GM19328 (cell line): ENCODE measurements around the gene ADCY3.
"Not testable (repeated sequence)": the region's sequence is repeated elsewhere in the genome, so short reads cannot be mapped to it uniquely, and the experiment has no call there.

Source experiments
- ATAC-seq: cut with Tn5 transposase; IDR thresholded peaks from one replicate; pipeline ENCODE4 v1.9.1; 2021; ENCODE audit warnings: mild to moderate bottlenecking, moderate library complexity; ENCODE audit not compliant: unreplicated experiment

Gene ADCY3

DNA sequence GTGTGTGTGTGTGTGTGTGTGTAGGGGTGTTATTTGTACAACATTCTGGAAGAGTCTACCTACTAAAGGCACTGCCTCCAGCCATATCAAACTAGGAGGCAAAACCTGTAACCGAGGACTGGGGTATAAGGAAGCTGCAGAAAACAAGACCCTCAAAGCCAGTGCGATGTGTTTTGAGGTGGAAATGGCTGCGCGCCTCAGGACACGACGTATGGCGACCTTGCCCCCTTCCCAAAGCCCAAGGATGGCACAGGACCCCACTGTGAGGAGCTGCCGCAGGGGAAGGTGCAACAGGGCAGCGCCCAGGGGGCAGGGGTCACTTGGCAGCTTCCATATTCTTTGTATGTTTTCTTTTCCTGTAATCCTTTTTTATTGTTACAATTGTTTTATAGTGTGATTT is 67.0 kb downstream of the ADCY3 start:
- no peak for ATAC-seq

DNA sequence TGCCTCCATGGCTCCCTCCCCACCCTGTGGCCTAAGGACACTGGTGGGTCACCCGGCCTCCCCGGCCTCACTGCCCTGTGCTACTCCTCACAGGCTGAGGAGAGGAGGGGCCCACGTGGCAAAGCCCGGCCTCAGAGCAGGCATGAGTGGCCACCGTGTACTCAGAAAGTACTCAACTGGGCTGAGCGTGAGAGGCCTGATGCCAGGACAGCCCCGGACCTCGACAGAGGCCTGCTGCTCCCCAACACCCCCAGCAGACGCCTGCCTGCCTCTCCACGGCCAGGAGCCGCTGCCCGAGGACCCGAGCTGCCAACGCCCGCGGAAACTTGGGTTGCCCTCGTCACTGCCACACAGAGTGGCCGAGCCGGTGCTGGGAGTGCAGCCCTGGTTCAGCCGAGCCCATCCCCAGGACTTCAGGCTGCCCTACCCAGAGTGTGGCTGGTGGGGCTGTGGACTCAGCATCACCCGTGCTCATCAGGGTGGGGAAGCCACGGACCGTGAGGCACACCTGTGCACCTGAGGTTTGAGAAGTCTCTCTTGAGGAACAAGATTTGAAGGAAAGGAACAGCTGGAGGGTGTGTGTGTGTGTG is 67.5 kb downstream of the ADCY3 start:
- ATAC-seq: no peak

DNA sequence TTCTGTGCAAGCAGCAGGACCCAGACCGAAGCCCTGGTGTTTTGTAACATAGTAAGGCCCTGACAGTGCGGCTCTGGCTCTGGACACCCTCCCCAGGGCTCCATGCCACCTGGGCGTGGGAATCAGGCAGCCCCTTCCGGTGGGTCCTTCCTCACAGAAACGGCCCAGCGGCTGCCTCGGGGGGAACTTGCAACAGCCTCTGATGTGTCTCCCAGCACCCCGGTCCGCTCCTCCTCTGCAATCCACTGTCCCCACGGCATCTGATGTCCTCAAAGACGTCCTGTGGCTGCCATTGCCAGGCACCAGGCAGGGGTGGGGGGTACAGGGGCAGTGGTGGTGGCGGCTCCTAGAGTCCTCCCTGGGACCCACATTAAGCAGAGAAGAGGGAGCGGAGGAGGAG is 68.0 kb downstream of the ADCY3 start:
- ATAC-seq: no peak

DNA sequence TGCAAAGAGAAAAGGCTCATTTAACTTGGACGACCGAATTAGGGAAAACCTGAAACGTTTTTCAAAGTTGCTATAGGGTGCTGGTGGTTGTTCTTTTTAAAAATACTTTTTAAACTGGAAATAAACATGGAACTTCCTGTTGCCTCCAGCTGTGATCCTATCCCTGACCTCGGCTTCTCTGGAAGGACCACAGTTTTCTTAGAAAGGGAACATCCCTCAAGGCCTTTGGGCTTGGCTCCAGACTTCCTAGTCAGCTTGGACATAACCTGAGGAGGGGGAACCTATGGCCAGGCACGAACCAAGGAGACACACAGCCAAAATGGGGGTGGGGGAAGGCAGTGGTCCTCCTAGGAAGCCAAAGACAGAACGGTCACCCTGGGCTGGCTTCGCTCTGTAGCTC is 69.1 kb downstream of the ADCY3 start:
- ATAC-seq: no peak

DNA sequence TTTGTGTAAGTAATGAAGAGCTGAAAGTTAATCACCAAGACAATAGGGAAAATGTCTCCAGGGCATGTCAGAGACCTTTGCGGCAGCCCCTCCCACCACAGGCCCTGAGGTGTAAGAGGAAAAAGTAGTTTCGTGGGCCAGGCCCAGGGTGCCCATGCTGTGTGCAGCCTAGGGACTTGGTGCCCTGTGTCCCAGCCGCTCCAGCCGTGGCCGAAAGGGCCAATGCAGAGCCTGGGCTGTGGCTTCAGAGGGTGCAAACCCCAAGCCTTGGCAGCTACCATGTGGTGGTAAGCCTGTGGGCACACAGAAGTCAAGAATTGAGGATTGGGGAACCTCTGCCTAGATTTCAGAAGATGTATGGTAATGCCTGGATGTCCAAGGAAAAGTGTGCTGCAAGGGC is 74.3 kb downstream of the ADCY3 start:
- no peak for ATAC-seq

DNA sequence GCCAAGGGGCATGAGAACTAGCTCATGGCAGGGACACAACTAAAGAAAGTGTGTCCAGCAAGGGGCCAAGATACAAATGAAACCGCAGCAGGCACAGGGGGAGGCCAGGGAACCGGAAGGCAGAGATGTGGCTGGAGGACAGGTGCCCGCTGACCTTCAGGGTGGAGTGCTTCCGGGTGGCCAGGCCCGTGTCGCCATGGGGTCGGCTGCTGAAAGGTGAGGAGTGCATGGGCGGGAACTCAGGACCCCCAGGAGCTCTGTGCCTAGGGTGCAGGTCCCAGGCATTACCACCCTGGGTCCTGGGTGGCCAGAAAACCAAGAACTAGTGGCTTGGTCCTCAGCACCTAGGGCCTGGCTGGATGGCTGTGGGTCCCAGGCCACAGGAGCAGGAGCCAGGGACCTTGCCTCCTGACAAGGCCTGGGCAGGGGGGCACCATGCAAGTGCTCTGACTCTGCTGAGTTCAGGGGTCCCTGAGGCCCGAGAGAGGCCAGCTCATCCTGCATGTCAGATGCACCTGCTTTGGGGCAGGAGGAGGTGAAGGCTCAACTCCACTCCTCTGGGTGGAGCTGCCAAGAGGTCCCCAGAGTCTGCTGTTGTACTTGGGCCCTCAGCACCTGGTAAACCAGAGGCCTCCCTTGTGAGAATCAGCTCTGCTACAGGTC is 75.9 kb downstream of the ADCY3 start:
- no peak for ATAC-seq

DNA sequence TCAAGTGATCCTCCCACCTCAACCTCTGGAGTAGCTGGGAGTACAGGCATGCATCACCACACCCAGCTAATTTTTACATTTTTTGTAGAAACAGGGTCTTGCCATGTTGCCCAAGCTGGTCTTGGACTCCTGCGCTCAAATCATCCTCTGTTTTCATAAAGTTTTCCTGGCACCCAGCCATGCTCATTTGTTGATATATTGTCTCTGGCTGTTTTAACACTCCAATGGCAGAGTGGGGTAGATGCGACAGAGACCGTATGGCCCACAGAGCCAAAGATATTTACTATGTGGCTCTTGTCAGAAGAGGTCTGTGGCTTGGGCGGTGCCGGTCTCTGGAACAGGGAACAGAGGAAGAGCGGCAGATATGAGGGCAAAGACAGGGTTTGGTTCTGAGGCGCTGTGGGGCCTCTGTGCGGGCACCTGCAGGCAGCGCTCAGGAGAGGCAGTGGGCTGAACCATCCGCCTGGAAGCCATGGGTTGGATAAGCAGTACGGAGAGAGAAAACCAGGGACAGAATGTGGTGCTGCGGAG is 76.6 kb downstream of the ADCY3 start:
- no peak for ATAC-seq

DNA sequence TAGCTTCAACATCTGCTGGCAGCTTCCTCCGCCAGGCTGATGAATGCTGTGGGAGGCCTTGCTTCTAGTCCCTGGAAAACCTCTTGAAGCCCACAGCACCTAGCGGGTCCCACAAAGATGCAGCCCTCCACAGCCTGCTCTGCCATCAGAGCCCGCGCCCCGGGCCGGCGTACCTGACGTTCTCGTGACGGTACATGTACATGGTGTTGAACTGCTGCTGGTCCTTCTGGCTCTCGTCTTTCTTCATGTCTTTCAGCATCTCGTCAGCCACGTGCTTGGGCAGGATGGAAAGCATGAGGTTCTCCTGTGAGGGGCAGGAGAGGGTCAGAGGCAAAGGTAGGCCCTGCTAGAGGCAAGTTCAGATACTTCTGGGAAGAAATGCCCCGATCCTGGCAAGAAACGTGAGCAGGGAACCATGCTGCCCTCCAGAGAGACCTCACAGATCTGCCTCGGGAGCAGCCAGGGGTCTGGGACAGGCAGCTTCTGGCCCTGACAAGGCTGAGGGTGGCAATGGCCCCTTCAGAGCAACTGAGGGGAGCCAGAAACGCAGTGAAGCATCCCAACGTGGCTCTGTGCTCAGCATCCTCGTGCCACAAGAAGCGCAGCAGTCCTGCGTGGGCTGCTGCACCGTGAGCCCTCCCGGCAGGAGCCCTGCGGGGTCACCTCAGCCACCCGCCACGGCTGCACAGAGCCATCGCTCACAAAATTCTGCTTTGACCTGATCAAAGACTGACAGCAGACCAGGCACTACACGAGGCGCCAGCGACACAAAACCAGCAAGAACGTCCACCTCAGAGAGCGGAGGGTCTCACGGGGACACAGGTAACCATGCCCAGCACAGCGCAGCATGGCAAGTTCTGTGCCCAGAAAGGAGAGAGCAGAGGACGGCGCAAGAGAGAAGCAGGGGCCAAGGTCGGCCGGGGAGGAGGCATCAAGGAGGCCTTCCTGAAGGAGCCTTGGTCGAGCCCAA is 77.7 kb downstream of the ADCY3 start:
- no peak for ATAC-seq

DNA sequence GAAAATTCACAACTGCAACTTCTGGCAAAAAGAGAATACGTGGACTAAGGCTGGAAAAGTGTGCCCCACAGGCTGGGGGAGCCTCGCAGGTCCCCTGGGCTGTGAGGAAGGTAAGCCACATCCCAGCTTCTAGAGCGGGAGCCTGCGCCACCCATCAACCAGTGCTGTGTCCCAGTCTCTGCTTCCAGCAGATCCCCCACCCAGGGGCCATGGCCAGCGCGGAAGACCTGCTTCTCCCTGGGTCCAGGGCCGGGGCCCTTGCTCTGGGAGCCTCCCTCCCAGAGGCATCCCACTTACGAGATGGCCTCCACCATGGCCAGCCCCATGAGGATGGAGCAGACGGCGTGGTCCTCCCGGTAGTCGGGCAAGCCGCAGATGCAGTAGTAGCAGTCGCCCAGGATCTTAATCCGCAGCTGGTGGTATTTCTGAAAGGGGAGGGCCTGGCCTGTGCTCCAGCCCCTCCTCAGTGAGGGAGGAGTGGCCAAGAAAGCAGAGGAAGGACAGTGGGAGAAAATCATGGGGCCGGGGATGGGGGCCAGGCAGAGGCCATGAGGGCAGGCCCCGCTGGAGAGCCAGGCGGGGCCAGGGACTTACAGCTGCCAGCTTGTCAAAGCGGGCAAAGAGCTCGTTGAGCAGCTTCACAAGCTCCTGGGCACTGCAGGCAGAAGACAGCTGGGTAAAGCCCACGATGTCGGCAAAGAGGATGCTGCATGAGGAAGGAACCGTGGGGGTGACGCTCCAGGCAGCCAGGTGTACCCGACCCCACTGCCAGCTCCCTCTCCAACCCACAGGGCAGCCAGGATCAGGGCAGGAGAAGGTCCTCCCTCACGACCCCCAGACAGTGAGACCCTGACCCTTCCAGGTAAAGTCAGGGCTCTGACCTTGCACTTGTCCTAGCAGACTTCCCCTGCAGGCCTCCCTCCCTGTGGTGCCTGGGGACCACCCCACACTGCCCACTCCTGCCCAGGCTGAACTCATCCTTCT is 78.8 kb downstream of the ADCY3 start:
- no peak for ATAC-seq

DNA sequence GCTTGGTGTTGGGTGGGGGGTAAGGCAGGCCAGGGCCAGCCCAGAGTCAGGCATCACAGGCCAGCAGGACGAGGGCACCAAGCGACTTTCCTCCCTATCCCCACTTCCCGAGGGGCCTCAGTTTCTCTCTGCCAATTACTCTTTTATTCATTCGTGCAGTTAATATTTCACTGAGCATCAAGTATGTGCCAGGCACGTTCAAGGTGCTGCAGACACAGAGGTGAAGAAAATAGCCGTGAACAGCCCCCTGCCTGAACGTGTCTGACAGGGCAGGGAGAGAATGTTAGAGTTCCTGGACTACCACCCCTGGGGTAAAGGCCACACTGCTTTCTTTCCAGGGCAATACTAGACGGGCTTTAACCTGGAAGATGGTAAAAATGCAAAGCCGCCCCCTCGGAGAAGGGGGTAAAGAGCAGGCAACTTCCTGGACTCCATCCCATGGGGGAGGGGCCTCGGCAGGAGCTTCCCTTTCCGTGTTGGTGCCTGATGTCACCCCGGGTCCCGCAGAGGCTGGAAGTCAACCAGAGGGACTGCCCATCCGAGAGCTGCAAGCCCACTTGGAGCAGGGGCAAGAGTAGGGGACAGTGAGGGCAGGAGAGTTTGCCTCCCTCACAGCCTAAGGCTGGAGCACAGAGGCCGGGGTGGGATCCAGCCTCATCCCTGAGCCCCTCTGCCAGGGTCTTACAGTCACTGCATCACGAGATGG is 79.7 kb downstream of the ADCY3 start:
- ATAC-seq: no peak

DNA sequence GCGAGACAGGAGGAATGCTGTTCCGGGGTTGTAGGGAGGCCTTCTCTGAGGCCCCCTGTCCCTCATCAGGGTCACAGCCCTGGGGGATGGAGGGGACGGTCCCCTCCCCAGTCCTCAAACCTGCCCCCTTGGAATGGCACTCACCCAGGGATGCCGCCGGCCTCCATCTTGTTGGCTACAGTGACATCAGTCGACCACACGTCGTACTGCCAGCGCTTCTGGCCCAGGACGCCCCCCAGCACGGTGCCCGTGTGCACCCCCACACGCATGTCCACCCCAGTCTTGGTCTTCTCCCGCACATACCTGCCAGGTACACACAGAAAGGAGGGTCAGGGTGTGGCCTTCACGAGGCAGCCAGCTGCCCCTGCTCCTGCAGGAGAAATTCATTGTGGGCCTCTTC is 80.3 kb downstream of the ADCY3 start:
- ATAC-seq: no peak

DNA sequence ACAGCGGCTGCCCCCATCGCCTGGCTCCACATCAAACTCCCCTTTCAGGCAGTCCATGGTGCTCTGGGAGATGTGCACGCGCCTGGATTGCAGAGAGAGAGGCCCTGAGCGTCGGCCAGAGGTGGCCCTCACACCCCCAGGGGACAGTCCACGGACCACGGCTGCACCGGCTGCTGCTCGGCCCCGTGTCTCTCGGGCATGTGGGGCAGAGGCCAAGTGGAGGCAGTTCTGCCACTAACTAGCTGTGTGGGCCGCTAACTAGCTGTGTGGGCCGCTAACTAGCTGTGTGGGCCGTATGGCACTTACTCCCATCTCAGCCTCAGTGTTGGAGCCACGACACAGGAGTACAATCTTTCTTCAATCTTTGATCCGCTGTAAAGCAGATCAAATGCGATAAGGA is 81.5 kb downstream of the ADCY3 start:
- no peak for ATAC-seq

DNA sequence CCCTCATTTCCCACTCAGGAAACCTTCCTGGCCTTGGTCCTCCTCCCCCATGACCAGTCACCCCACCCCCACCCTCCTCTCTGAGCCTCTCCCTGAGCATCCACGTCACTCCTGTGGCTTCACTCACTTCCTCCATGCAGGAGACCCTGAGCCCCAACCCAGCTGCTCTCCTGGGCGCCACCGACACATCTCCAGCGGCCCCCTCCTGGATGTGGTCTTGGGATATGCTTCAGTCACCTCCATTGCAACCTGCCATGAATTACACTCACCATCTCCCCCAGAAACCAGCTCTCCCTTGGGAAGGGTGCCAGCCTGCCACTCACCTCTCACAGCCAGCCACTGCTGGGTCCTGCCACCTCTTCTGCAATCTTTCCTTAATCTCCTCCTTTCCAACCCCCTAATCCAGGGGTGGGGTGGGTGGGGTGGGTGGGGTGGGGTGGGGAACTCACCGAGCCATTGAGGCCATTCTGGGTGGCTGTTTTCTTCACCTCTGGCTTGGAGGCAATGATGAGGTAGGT is 82.0 kb downstream of the ADCY3 start:
- no peak for ATAC-seq

DNA sequence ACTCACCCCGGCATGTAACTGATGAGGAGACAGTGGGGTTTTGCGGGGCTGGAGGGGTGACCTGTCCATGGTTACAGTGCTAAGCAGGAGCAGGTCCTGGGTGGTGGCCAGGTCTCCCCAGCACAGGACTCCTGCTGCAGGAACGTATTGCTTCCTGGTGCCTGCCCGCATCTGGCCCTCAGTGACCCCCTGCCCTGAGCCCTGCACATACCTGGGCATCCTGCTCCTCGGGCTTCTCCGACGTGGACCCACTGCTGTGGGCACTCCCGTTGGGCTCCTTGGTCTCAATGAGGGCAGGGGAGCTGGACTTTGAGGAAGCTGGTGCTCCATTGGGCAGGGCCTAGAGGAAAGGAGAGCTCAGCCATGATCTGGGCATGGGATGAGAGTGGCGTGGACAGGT is 83.3 kb downstream of the ADCY3 start:
- ATAC-seq: no peak

DNA sequence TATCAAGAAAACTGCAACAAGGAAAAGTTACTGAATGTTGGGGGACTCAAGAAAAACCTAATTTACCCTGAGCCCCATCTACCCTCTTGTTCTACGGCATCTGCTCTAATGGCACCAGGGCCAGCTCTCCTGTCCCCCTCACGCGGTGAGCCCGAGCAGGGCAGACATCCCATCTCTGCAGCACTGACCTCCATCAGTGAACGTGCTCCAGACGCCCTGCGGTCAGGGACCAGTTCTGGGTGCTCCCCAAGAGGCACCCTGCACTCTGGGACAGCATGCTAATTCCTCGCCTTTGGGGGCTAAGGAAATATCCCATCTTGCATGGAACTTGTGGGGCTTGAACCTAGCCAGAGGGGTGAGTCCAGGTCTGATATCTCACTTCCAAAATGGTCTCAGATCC is 83.8 kb downstream of the ADCY3 start:
- ATAC-seq: no peak

DNA sequence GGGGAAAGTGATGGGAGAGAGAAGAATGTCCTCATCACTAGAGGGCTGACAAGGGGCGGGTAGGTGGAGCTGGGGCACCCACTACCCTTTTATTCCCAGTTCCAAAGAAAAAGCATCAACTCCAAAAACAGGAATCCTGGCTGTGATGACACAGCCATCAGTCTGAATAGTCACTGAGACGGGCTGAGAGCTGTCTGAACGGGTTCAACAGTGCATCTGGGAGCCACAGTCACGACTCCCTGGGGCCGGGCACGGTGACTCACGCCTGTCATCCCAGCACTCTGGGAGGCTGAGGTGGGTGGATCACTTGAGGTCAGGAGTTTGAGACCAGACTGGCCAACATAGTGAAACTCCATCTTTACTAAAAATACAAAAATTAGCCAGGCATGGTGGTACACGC is 84.6 kb downstream of the ADCY3 start:
- not testable (repeated sequence) for ATAC-seq

DNA sequence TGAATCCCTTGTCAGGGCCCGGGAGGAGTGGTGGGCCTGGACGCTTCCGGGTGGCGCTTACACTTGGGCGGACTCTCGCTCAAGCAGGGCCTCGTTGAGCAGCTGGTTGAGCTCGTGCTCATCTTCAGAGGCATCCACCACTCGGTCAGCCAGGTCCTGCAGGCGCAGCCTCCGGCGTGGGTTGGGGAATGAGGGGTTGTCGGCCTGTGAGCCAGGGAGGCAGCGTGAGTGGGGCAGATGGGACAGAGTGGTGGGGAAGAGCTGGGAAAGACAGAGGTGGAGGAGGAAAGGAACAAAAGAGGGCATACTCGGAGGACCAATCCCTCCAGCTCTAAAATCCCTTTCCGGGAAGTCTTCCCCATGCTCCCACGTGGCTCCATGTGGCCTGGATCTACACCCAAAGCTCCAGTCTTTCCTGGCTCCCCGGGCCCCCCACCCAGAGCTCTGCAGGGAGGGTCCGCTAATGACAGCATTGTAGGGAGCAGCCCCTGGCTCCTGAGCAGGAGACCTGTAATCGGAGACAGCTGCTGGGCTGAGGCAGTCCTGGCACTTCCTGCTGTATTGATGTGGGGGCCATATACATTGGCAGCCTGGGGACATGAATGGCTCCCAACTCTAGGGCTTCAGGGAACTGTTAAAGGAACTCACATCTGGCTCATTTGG is 85.2 kb downstream of the ADCY3 start:
- no peak for ATAC-seq

DNA sequence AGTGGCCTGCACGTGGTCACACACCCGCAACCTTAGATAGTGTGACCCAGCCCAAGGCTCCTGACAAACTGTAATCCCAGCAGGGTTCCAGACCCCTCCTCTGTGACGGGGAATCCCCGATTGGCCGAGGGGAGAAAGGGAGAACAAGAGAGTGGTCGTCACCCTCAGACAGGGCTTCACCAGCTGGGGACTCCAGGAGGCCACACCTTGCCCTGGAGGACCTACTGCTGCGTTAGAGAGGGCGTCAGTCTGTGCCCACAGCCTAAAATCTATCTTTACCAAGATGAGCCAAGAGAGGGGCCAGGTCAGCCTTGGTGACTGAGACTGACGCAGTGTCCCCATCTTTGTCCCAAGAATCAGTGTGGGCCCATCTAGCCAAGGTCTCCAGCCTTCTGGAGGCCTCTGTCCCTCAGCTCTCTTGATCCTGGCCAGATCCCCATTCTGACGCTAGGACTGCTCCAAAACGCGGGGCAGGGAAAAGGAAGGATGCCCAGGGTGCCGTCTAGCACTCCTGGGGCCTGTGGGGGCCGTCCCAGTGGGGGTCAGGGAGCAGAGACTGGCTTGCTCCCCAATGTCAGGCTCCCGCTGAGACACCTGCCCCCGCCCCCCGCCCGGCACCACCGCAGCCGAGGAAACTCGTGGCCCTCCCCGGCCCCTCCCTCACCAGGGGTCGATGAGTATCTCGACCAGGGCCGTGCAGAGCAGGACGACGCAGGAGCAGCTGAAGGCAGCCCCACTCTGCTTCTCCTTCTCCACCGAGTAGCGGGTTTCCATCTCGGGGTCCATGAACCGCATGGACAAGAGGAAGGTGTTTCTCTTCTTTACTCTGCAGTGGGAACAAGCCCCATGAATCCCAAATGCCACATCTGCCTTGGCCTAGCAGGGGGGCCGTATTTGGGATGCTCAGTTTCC is 86.0 kb downstream of the ADCY3 start:
- no peak for ATAC-seq
